Left ventricle myocardium superior (tissue), 1 donor: Measurements from ENCODE around the gene PCDHGB7. TPM values are rescaled to one million over a fixed set of nuclear protein-coding genes. Genes with fewer than 3 reads are reported as not detected.

ENCODE experiments used
- total RNA-seq: library from RNA; stranded (reverse); fragmentation: NEBNext Ultra II Directional; extraction: Animal tissue kit (Norgen Biotek cat#: 25700); gene quantifications from one replicate; pipeline ENCODE4 v1.2.1, GENCODE V29; 2021
- donor health status: DM: no; HTN: yes; CAD: no; lungs with severe emphysema.

The PCDHGB7 gene
- total RNA-seq, 1 donor from 2014 or later = 8.8 TPM

Other genes starting within 250 kb of the PCDHGB7 start
- 0.77 TPM for gene PCDHB7, start 245.0 kb upstream of the PCDHGB7 start, total RNA-seq
- gene PCDHB8, start 239.9 kb upstream of the PCDHGB7 start, total RNA-seq = 1.8 TPM
- gene PCDHB16, start 235.3 kb upstream of the PCDHGB7 start, total RNA-seq = 2.7 TPM
- 0.59 TPM for gene PCDHB9, start 230.5 kb upstream of the PCDHGB7 start, total RNA-seq
- gene PCDHB10, start 225.3 kb upstream of the PCDHGB7 start, total RNA-seq = 0.64 TPM
- gene PCDHB11, start 218.1 kb upstream of the PCDHGB7 start, total RNA-seq = 0.74 TPM
- gene PCDHB12, start 209.0 kb upstream of the PCDHGB7 start, total RNA-seq = 1.3 TPM
- 1.7 TPM for gene PCDHB13, start 203.8 kb upstream of the PCDHGB7 start, total RNA-seq
- 2.5 TPM for gene PCDHB14, start 194.3 kb upstream of the PCDHGB7 start, total RNA-seq
- gene PCDHB15, start 172.3 kb upstream of the PCDHGB7 start, total RNA-seq = 2.6 TPM
- not detected for gene SLC25A2, start 113.6 kb upstream of the PCDHGB7 start, total RNA-seq
- gene TAF7, start 96.9 kb upstream of the PCDHGB7 start, total RNA-seq = 106 TPM
- 3.0 TPM for gene PCDHGA1, start 87.2 kb upstream of the PCDHGB7 start, total RNA-seq
- gene PCDHGA2, start 78.9 kb upstream of the PCDHGB7 start, total RNA-seq = 6.0 TPM
- 12.1 TPM for gene PCDHGA3, start 73.8 kb upstream of the PCDHGB7 start, total RNA-seq
- 7.1 TPM for gene PCDHGB1, start 67.6 kb upstream of the PCDHGB7 start, total RNA-seq
- 8.4 TPM for gene PCDHGA4, start 62.7 kb upstream of the PCDHGB7 start, total RNA-seq
- gene PCDHGB2, start 57.7 kb upstream of the PCDHGB7 start, total RNA-seq = 8.7 TPM
- 5.3 TPM for gene PCDHGA5, start 53.5 kb upstream of the PCDHGB7 start, total RNA-seq
- gene PCDHGB3, start 47.4 kb upstream of the PCDHGB7 start, total RNA-seq = 7.2 TPM
- gene PCDHGA6, start 43.8 kb upstream of the PCDHGB7 start, total RNA-seq = 5.7 TPM
- 7.0 TPM for gene PCDHGA7, start 34.9 kb upstream of the PCDHGB7 start, total RNA-seq
- gene PCDHGB4, start 30.0 kb upstream of the PCDHGB7 start, total RNA-seq = 5.4 TPM
- 9.1 TPM for gene PCDHGA8, start 25.0 kb upstream of the PCDHGB7 start, total RNA-seq
- gene PCDHGB5, start 19.7 kb upstream of the PCDHGB7 start, total RNA-seq = 6.4 TPM
- 4.5 TPM for gene PCDHGA9, start 14.9 kb upstream of the PCDHGB7 start, total RNA-seq
- 4.7 TPM for gene PCDHGB6, start 9.7 kb upstream of the PCDHGB7 start, total RNA-seq
- gene PCDHGA10, start 4.7 kb upstream of the PCDHGB7 start, total RNA-seq = 5.3 TPM
- gene PCDHGA11, start 3.4 kb downstream of the PCDHGB7 start, total RNA-seq = 5.0 TPM
- 5.1 TPM for gene PCDHGA12, start 12.8 kb downstream of the PCDHGB7 start, total RNA-seq
- gene PCDHGC3, start 58.3 kb downstream of the PCDHGB7 start, total RNA-seq = 13.4 TPM
- gene PCDHGC4, start 67.4 kb downstream of the PCDHGB7 start, total RNA-seq = 2.5 TPM
- 3.2 TPM for gene PCDHGC5, start 71.4 kb downstream of the PCDHGB7 start, total RNA-seq
- gene DIAPH1, start 201.3 kb downstream of the PCDHGB7 start, total RNA-seq = 36.6 TPM
- gene HDAC3, start 219.2 kb downstream of the PCDHGB7 start, total RNA-seq = 28.9 TPM
- 0.55 TPM for gene RELL2, start 219.3 kb downstream of the PCDHGB7 start, total RNA-seq
- gene FCHSD1, start 233.7 kb downstream of the PCDHGB7 start, total RNA-seq = 3.7 TPM